NCI-H2196 (cell line): ENCODE measurements around the gene ANXA5.

Experiments used
- DNase-seq: peaks from one replicate; lab custom pipeline; 2025; ENCODE audit not compliant: unreplicated experiment; lab: John Stamatoyannopoulos, UW

ANXA5 gene

GRCh38 chr4:121712001-121712651 lies 15.3 kb upstream of the ANXA5 start:
- no peak for DNase-seq

DNA sequence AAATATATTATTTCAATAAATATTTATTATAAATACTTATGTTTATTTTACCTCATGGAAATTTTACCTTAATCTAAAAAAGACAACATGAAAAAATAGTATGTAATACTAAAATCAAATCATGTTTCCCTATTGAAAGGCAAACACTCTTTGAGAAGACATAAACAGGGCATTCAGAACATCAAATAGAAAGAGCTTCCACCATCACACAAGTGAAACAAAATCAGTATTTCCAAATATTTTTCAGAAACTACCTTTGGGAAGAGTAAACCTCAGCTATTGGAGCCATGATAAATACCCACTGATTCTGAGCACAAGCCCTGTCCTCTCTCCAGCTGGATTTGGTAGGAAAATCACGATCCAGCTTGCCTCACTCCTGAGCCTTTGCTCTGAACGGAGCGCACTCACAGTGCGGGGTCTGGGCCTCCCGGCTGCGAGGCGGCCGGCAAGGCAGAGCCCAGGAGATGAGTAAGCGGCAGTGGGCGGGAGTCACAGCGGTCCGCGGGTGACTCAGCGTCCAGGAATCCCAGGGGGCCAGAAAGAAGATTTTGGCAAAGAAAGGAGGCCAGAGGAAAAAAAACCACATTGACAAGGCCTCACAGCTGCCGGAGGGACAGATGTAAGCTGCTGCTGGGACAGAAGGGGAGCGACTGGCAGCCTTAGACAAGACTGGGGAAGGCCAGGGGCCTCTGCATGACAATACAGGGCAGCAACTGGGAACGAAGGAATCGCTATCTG lies 14.7 kb upstream of the ANXA5 start:
- DNase-seq = no peak

DNA sequence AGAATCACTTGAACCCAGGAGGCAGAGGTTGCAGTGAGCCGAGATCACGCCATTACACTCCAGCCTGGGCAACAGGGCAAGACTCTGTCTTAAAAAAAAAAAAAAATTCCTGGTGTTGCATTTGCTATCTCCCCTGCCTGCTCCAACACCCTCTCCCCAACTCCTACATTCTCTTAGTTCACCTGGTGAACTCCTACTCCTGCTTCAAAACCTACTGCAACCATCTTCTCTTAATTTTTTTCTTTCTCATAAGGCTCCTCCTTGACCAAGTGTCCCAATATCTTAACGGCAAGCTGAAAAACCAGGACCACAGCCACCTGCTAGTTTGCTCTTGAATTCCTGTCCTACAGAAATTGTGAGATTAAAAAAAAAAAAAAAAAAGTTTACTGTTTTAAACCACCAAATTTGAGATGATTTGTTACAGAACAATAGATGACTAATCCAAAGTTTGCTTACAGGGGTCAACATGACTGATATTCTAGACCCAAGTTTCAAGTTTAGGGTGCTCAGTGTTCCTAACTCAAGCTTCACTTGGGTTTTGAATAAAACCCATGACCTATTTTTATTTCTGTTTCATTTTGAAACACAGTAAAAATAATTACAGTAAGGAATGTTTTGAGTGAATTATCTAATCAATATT lies 13.1 kb upstream of the ANXA5 start:
- no peak for DNase-seq

GRCh38 chr4:121707344-121707743 lies 10.6 kb upstream of the ANXA5 start:
- no peak for DNase-seq

DNA sequence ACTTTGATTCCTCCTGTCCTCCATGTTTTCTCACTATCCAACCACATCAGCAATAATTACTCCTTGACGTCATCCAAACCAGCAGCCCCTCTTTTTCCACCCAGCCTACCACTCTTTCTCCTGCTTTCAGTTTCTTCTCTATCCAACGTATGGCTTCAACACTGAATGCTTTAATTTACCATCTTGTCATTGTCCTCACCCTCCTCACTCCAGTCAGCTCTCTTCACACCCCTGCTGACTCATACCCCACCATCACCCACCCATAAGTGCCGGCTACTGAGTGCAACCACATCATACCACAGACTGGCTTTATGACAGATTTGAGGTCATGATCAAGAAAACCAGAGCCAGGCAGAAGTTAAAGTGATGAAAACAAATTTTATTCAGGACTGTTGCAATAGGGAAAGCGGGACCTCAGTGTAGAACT lies 9.8 kb upstream of the ANXA5 start:
- no peak for DNase-seq

- DNase-seq = no peak
These were observed 8.7 kb upstream of the ANXA5 start for GRCh38 chr4:121705521-121705920.

GRCh38 chr4:121702136-121702535 lies 5.4 kb upstream of the ANXA5 start:
- DNase-seq = no peak

GRCh38 chr4:121701263-121701662 lies 4.5 kb upstream of the ANXA5 start:
- no peak for DNase-seq

DNA sequence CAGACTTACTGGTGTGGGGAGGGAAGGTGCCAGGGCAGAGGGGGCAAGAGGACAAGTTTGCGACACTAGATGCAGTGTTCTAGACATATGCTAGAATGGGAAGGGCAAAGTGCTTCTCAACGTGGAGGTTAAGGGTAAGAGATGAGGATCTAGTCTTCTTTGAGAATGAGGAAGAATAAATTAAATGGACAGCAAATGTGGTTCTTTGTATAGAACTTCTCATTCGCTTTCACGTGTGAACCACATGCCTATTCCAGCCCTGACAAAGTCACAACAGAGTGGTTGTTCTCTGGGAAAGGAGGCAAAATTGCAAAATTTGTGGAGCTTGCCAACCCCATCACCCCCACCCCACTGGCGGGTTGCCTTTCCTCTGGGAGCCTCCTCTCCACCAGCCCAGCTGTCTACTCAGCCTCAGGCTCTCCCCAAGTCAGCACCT lies 1.5 kb upstream of the ANXA5 start:
- DNase-seq = no peak

- no peak for DNase-seq
These were observed 784 bp upstream of the ANXA5 start for GRCh38 chr4:121697564-121697963.

DNA sequence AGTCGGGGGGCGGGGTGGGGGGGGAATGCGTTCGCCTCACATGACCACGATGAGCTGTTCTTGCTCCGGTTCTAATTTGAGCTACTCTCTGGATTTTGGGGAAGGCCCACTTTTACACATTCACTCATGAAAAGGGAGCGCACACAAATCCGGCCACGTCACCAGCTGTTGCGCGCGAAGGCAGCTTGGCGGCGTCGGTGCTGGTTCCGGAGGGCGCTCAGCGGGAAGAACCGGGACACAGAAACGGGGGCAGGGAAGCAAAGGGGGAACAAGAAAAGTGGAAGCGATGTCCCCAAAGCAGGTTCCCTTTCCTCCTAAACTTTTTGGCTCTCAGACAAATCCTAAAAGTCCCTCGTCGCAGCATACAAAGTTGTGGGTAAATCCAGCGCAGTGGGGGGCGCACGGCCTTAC lies 605 bp downstream of the ANXA5 start:
- DNase-seq = no peak

DNA sequence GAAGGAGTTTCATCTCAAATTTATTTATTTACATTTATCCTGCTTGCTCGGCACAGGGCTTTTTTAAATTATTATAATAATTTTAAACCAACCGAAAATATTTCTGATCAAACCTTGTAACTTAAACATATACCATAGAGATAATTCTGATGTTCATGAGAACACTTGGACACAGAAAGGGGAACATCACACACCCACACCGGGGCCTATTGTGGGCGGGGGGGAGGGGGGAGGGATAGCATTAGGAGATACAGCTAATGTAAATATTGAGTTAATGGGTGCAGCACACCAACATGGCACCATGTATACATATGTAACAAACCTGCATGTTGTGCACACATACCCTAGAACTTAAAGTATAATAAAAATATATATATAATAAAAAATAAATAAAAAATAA lies 2.9 kb downstream of the ANXA5 start:
- DNase-seq = no peak

DNA sequence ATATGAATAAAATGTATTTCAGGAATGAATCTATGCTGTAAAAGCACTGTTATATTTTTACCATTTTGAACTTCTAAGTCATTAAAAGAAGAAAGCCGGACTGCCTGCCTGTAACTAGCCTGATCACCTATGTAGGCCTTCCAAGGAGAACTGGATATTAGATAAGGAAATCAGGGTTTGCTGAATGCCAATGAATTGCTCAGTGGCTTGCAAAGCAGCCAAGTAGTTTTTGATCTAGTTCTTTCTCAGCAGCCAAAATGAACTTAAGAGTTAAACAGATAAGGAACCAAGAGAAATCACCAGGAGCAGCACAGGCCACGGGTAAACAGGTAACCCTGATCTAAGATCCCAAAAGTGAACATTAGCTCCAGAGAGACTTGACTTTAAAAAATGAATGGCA lies 3.3 kb downstream of the ANXA5 start:
- no peak for DNase-seq

- no peak for DNase-seq
These were observed 4.5 kb downstream of the ANXA5 start for GRCh38 chr4:121692261-121692660.

GRCh38 chr4:121690001-121690400 lies 6.8 kb downstream of the ANXA5 start:
- no peak for DNase-seq

- no peak for DNase-seq
These were observed 8.1 kb downstream of the ANXA5 start for GRCh38 chr4:121688701-121689100.

GRCh38 chr4:121688261-121688660 lies 8.5 kb downstream of the ANXA5 start:
- no peak for DNase-seq

GRCh38 chr4:121686255-121686654 lies 10.5 kb downstream of the ANXA5 start:
- no peak for DNase-seq

DNA sequence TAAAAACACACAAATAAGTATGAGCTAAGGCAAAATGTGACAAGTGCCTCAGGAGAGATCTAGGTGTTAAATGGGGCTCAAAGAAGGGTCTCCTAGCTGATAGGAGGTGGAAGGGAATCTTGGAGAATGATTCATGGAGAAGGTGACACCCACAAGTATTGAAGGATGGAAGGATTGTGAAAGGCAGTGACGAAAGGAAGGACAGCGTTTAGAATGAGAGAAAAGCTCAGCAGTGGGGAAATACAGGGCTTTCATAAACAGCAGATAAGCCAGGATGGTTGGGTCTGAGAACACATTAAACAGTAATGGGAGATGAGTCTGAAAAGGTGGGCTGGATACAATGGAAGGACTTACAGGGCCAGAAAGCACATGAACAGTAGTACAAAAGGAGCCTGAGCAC lies 11.5 kb downstream of the ANXA5 start:
- no peak for DNase-seq

DNA sequence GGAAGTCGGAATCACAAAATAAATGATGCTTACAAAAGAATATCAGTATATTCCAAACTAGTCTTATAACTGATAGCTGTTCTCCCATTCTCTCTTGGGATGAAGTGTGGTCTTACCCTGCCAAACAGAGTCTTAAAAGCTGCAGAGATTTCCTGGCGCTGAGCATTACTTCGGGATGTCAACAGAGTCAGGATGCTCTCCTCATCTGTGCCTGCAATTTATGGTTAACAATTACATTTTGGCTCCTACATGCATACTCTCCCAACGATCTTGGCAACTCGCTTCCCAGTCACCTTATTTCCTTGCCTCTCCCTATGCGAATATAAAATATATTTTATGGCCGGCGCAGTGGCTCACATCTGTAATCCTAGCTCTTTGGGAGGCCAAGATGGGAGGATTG lies 12.2 kb downstream of the ANXA5 start:
- no peak for DNase-seq

- DNase-seq = no peak
These were observed 12.8 kb downstream of the ANXA5 start for GRCh38 chr4:121684016-121684415.

GRCh38 chr4:121680571-121680970 lies 16.2 kb downstream of the ANXA5 start:
- no peak for DNase-seq
